GM21360 (cell line): Measurements from ENCODE around the gene KIF2C.

ENCODE experiments used
- ATAC-seq: cut with Tn5 transposase; IDR thresholded peaks from one replicate; pipeline ENCODE4 v1.9.1; 2021; ENCODE audit warnings: mild to moderate bottlenecking, moderate library complexity; ENCODE audit not compliant: unreplicated experiment

KIF2C gene

DNA sequence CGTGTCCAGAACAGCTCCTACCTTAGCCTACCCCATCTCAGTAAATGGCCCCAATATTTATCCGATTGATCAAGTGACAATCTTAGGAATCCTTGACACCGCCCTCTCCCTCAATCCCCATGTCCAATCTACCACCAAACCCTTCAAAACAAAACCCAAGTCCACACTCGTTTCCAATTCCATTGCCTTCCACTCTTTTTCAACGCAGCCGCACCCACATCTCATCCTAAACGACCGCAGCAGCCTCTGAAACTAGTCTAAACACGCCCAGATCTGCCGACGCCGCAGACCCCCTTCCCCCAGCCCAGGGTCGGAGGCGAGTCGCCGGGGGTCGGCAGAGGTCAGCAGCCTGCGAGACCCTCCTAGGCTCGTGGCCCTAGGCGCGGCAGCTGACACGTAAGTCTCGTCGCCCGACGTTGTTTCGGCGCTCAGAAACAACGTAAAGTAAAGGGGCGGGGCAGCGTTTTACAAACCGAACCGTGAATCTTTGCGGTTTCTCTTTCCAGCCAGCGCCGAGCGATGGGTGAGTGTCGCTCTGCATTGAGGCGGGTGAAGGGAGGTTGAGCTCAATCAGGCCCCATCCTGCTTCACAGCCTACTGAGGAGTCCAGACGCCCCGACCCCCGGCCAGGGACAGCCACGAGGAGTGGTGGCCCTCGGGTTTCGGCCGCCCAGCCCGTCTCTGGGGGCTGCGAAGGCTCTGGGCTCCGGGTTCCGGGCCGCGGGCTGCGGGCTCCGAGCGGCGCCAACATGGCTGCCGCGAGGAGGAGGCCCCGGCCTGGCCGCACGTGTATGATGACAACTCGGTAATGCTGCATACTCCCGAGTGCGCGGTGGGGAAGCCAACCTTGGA, 35.7 kb downstream of the KIF2C start, which contains the start of gene RPS8:
Gene RPS8 (plus strand): TSS at position 463 of the 852 bp plus-strand sequence. CDS start 57 bp downstream, at position 520.
- ATAC-seq: peak; percentile 78

DNA sequence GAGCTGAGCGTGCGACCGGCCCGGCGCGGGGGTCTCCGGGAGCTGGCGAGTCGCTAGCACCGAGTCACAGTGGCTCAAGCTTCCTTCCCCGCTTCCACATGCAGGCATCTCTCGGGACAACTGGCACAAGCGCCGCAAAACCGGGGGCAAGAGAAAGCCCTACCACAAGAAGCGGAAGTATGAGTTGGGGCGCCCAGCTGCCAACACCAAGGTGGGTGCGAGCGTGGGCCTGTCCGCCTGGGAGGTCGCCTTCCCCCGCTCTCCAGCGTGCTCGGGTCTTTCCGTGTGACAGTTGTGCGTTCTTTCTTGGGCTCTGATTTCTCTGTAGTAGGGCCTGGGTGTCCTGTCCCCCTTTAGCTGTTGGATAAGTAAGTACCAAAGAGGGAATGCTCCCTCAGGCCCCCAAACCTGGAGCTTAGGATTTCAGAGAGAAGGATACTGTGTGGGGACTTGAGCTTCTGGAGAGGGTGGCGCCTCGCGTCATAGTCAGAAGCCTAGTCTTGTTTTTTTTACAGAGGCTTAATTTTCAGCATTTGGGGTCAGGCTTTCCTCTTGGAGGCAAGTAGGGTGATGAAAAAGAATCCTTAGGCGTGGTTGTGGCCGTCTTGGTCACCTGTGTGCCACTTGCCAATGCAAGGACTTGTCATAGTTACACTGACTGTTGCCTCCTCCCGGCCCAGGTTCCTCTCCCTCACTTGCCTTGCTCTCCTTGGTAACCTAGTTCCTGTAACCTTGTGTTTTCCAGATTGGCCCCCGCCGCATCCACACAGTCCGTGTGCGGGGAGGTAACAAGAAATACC, 36.5 kb downstream of the KIF2C start:
- ATAC-seq: peak; percentile 16

DNA sequence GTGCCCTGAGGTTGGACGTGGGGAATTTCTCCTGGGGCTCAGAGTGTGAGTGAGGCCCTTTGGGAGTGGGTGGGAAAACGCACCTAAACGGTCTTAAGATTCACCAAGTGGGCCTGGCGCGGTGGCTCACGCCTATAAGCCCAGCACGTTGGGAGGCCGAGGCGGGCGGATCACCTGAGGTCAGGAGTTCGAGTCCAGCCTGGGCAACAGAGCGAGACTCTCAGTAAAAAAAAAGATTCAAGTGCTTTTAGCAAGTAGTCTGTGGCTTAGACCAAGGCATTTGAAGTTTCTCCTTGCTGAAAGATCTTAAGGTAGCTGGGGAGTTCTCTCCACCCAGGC, 37.1 kb downstream of the KIF2C start:
- no peak for ATAC-seq

DNA sequence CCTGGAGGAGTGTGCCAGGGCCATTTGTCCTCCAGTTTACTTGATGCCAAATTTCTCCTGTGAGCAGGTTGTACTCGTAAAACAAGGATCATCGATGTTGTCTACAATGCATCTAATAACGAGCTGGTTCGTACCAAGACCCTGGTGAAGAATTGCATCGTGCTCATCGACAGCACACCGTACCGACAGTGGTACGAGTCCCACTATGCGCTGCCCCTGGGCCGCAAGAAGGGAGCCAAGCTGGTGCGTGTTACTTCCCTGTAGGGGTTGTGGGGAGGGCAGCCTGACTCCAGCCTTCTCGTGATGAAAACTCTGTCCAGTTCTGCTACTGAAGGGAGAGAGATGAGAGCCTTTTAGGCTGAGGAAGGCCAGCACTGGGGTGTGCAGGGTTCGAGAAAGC, 37.9 kb downstream of the KIF2C start:
- ATAC-seq: no peak

DNA sequence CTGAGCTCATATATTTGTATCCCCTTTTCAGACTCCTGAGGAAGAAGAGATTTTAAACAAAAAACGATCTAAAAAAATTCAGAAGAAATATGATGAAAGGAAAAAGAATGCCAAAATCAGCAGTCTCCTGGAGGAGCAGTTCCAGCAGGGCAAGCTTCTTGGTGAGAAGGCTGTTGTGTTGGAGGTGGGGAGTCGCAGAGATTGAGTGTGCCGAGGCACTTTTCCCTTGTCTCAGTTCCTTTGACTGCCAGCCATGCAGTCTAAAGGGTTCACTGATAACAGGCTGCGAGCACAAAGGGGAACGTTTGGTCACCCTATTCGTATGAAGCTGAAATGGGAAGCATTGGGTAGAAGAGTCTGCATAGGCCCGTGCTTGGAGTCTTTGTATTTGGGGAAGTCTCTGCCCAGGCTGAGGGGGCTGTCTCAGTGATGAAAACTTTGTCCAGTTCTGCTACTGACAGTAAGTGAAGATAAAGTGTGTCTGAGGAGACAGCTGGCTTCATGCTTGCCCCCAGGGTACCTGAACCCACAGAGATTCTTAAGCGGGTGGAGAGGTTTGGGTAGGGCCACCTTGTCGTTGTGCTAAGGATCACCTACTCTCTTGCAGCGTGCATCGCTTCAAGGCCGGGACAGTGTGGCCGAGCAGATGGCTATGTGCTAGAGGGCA, 38.5 kb downstream of the KIF2C start:
- ATAC-seq: no peak

DNA sequence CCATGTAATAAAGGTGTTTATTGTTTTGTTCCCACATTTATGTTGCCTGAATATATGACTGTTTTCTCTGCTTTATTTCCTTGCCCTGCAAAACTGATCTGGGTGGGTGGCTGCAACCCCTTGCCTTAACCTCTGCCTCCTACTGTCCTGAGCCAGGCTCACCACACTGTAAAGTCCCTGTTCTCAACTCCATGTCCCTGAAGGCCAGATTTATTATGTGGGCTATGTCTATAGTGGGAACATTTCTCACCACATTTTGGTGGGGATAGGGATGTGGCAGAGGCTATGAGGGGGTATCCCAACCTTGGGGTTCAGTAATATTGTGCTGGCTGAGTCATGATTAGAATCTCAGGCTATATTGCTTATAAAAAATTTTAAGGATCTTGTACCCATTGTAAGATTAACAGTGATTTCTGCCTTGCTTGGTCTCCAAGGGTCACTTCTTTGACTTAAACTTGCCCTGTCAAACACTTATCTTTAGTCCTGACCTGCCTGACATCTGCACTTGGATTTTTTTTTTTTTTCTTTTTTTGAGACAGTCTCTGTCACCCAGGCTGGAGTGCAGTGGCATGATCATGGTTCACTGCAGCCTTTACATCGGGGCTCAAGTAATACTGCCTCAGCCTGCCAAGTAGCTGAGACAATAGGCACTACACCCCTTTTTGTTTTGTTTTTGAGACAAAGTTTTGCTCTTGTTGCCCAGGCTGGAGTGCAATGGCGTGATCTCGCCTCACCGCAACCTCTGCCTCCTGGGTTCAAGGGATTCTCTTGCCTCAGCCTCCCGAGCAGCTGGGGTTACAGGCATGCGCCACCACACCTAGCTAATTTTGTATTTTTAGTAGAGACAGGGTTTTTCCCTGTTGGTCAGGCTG, 39.3 kb downstream of the KIF2C start:
- ATAC-seq: no peak

DNA sequence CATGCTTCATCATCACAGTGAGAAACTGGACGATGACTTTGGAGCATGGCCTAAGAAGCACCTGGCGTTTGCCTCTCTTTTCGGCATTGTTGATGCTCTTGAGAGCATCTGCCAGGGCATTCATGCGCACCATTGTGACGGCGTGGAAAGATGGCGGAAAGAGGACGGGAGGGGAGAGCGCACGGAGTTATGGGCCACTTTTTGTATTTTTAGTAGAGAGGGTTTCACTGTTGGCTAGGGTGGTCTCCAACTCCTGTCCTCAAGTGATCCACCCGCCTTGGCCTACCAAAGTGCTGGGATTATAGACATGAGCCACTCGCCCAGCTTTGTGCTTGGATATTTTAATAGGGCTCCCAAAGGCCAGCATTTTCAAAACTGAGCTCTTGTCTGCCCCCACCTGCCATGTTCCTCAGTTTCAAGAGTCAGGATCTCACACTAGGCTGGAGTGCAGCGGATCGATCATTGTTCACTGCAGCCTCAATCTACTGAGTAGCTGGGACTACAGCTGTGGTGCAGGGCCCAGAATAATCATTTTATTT, 41.0 kb downstream of the KIF2C start:
- no peak for ATAC-seq

DNA sequence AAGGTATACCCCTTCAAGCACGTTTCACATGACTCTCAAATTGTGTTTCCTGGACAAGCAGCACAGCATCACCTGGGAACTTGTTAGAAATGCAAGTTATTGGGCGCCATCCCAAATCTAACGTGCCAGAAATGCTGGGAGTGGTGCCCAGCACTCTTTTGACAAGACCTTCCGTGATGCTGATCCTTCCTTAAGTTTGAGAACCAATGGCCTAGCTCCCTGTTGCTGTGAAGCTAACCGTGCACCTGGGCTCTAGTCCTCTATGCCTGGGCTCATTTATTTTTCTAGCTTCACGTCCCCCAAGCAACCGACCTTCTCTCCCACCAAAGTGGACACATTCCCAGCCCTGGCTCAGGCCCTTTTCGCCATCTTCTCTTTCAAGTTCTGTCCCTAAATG, 44.1 kb downstream of the KIF2C start:
- no peak for ATAC-seq

DNA sequence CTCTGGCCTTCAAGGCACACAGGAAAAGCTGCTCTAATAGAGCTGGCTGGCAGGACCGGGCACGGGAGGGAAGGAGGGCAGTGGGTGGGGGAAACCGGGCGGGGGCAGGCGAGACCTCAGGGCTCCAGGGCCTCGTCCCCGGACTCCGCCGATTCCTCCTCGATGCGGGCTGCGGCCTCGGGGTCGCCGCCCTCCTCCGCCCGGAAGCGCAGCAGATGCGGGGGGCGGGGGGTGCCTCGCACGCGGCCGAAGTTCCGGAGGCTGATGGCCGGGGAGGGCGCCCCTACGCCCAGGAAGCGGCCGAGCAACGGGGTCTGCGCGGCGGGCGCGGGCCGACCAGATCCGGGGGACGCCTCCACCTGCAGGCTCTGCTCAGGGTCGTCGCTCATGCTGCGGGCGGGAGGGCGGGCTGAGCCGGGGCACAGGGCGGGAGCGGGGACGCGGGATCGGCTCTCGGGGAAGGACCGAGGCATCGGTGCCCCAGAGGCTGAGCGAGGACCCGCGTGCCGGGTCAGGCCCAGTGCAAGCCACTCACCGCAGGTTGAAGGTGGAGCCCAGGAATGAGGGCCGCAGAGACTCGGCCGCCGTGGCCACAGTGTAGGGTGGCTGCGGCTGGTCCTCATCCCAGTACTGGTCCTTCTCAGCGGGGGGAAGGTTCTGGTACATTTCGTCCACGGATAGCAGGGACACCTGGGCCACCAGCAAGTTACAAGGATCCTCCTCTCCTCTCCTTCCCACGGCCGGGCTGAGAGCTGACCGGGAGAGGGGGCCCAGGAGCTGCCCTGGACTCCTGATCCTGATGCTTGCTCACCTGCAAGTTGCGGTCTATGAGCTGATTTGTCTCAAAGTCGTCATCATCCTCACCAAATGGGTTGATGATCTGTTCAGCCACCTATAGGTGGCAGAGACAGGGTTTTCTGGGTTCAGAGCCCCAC, 44.7 kb downstream of the KIF2C start:
- ATAC-seq: no peak

DNA sequence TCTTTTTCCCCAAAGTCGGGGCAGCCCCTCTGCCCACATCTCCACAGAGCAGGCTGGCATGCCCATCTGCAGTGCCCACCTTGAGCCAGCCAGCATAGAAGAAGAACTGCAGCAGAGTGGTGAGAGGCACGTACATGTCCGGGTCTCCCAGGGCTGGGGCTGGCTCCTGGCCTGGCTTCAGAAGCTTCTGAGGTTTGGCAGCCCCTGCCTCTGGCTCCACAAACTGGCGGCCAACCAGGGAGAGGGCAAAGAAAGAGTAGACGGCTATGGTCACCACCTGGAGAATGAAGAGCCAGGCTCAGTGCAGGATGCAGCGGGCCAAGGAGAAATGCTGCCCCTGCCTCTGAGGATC, 45.4 kb downstream of the KIF2C start:
- ATAC-seq: no peak

DNA sequence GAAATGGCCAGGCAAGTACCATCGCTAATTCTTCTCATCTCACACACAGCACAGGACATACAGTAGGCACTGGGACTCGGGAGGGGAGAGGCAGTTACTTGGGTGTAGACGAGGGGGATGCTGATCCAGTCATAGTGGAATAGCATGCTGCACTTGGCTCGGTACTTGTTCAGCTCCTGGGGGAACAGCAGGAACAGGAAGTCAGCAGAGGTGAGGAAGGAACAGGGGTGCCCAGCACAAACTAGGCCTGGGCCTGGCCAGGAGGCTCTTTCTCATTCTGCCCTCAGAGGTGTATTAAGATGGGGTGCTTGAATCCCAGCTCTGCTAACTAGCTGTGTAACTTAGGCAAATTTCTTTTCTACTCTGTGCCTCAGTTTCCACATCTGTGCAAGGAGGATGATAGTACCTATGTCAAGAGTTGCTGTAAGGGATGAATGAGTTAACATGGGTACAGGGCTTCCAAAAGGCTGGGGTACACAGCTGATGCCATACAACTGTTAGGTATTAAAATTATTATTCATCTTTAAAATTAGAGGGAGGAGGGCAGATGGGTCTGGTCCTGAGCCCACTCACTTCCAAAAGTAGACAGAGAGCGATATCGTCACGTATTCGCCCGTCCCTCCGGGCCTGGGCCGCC, 46.0 kb downstream of the KIF2C start:
- no peak for ATAC-seq

DNA sequence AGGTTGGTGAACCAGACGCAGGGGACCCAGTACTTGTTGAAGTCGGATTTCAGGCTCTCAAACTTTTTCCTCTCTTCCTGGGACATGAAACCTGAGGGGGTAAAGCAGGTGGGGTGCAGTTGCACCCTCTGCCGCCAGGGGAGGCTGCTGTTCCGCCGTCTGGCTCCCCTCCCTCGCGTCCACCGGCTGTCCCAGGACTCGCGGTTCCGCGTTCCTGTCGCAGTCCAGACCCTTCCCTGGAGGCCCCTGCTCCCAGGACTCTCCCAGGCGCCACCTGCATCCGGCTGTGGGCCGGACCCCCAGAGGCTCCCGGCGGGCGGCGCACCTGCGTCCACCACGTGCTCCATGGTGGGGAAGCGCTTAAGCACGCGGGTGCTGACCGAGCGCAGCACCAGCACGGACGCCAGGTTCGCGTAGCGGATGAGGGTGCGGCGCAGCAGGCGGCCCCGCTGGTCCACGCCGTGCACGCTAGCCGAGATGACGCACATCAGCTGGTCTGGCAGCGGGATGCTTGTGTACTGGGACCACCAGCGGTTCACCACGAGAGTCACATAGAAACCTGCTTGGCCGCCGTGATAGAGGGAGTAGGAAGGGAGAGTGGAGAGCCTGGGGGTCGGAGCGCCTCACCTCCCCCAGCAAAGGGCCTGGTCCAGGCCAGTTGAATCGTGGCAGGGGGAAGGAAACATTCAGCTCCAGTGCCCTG, 46.7 kb downstream of the KIF2C start:
- ATAC-seq: no peak

DNA sequence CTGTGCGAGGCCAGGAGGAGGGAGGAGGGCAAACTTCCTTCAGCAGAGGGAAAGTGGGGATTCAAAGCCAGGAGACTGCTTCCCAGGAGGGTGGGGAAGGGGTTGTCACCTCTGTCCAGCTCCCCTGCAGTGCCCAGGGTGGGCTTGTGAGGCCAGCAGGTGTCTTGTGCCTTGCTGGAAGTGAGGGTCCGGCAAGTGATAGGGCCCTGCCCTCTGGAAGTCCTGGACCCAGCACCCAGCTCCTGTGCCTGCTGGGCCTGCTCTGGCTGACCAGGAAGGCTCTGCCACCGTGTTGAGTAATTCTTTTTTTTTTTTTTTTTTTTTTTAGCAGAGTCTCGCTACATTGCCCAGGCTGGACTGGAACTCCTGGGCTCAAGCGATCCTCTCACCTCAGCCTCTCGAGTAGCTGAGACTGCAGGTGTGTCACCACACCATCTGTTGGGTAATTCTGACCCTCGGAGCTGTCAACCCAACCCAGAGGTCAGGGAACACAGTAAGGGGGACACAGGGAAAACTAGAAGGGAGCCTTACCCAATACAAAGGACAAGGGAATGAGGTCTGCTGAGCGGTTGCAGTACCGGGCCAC, 47.3 kb downstream of the KIF2C start:
- no peak for ATAC-seq

DNA sequence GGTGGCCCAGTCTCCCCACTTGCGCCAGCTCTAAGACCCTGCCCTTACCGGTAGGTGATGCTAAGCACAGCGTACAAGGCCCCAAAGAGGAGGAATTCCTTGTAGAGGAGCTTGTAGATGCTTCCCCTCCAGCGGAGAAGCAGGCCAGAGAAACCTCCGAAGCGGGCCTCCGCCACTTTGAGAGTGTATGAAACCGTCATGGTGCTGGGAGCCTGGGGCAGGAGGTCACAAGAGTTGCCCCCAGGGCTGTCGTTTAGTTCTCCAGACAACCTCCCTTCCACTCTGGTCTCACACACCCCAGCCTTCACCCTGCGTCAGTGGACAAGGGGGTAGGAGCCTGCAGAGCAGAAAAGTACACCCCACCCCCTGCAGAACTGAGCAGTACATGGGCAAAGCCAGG, 47.9 kb downstream of the KIF2C start:
- no peak for ATAC-seq

DNA sequence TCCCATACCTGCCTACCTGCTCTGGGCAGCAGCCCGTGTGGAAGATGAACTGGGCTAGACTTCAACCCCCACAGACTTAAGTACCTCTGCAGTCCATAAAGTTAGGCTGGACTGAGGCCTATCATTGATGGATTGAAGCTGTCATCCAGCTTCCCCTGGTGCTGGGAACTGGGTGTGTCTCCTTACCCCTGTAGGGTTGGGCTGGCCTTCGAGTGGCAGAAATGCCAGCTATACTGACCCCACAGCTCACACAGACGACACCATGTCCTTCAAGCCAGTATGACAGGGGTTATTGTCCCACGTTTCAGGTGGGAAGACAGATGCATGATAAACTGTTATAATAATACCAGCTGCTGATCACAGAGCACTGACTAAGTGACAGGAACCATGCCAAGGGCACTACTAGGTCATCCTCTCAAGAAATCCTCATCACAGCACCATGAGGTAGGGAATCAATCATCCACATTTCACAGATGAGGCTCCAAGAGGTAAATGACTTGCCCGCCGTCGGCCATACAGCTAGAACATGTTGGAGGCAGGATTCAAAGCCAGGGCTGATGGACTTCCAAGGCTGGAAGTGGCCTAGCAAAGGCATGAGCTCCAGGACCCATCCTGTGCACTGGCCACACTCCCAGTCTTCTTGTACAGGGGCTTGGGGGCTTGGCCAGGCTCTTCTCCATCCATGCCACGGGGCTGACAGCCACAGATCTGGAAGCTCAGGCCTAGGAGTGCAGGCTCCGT, 48.7 kb downstream of the KIF2C start, which contains the start of gene BEST4:
Gene BEST4 (minus strand): TSS at position 51 of the 741 bp plus-strand sequence. CDS start 465 bp downstream, outside the sequence.
- no peak for ATAC-seq

DNA sequence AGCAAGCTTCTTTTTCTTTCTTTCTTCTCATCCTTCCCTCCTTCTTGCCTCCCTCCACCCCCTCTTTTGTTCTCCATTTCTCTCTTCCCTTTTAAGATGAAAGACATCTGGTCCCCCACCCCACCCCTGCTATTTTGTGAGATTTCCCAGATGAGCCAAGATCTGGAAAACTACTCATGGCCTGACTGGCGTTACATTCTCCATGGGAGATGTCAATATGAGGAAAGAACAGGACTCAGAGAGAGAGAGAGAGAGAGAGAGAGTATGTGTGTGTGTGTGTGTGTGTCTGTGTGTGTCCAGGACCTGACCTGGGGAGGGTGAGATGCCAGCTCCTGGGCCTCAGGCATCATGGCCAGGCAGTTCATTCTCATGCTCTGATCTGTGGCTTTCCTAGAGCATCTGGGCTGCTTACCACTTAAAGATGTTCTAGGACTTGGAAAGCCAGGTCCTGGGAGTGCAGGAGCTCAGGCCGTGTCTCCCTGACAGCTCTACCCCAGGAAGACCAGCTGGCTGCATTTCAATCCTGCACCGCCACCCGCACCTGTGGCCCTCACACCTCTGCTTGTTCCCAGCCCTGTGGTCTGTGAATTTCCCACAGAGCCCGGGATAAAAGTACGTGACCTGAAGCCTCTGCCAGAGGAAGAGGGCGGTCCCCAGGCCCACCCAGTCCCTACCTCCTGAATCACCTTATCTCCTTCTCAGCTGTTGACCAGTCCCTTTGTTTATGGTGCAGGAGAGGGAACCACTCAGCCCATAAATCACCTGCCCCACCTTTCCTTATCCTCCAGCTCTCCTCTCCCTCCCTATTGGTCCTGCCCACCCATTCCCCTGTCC, 51.5 kb downstream of the KIF2C start:
- no peak for ATAC-seq
